Smooth muscle cell of the brain vasculature (primary cell): ENCODE measurements around the gene BTBD18.

Experiments used
- DNase-seq: peaks from one replicate; pipeline ENCODE4 v3.0.0-alpha.2; 2012; ENCODE audit warnings: low read depth, low spot score

BTBD18 gene

DNA sequence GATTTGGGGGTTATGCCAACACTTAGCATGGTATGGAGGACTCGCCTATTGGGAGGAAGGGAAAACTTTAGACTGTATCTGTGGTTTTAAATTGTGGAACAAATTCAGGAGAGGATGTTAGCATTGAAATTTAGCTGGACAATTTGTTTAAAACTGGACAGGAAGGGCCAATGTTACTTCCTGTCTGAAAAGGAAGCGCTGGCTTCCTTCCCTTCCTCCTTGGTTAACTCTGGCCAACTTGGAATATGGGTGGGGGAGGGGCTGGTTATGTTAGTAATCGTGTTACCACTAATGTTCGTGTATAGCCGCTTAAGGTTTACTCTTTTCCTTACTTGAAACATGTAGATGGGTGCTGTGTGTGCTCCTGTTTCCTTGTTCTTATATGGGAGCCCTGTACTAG lies 23.9 kb upstream of the BTBD18 start:
- DNase-seq: no peak

DNA sequence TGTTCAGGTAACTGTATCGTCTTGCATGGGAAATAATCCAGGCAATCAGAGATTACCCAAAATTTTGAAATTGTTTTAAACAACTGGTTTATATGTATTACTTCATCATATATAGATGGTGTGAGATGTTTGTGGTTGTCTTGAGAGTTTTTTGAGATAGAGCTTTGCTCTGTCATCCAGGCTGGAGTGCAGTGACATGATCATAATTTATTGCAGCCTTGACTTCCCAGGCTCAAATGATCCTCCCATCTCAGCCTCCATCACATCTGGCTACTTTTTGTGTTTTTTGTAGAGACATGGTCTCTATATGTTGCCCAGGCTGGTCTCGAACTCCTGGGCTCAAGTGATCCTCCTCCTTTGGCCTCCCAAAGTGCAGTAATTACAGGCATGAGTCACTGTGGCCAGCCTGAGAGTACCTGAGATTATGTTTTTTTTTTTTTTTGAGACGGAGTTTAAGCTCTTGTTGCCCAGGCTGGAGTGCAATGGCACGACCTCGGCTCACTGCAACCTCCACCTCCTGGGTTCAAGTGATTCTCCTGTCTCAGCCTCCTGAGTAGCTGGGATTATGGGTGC lies 21.5 kb upstream of the BTBD18 start:
- DNase-seq: no peak

DNA sequence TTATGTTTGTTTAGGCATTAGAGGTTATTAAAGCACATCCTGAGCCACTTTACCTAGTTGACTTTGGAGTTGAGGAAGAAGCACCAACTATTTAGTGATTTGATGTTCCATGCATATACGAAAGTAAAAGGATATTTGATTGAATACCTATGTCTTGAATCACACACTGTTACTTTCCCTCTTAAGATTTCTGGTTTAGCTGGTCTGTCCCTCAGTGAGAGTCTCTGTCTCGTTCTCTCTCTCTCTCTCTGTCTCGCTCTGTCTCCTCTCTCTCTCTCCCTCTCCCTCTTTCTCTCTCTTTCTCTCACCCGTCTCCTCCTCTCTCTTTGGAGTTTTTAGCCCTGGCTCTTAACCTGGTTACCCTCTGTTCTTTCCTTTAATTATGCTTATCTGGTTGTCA lies 20.9 kb upstream of the BTBD18 start:
- DNase-seq: no peak

DNA sequence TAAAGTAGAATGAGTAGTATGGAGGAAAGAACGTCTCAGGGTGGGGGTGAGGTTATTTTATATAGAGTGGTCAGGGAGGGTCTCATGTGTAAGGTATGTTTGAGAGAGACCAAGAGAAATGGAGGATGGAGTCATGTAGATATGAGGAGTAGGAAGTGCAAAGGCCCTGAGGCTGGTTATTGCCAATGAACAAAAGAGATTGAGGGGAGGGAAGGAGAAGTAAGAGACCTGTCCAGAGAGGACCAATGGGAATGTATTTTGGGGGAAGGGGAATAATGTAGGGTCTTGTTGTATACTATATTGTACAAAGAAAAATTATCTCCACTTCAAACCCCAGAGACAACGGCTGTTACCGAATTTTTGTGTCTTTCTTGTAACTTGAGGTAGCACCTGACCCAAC lies 19.7 kb upstream of the BTBD18 start:
- no peak for DNase-seq

DNA sequence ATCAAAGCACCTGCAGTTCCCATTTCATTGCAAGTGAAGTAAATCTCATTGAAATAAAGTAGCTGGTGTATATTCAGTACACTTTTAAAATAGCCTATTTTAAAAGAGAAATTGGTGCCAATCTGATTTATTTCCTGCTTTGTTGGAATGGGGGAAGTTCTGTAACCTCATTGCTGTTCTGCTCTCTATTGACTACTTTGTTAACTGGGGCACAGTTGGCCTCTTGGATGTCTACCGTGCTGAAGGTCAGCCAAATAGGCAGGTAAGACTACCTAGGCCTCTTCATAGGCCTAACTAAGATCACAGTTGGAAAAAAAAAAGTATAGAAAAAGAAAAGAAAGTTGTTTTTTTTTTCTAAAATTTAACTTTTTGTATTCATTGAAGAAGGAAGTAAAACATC lies 19.2 kb upstream of the BTBD18 start:
- DNase-seq: no peak

DNA sequence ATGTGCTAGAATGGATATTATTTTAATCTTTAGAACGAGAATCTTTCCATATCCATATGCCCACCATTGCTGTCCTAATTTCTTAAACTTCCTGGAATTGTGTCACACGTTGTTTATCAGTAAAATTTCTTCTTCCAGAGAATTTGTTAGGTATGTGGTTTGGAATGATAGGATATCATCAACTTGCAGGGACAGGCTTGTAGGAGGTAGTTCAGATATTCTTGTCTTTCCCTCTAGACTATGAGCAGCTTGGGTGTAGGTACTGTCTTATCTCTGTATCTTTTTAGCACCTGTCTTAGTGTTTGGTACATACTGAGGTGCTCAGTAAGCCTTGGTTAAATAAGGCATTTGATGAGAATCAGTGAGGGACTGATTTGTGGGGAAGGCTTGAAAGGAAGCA lies 13.4 kb upstream of the BTBD18 start:
- DNase-seq: no peak

DNA sequence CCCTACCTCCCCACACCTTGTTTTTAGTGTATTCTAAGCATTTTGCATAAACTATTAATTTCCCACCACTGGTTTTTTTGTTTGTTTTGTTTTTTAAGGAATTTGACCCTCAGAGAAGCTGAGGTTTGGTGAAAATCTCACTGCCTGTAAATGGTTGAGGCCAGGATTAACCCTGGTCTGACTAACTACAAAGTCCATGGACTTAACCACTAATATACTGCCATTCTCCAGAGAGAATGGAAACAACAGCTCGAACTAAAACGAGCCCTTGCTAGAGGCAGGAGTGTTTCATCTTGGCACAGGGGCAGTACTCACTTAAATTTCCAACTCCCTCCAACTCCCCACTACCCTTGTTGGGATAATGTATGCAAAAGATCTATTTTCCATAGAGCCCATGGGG lies 12.9 kb upstream of the BTBD18 start:
- DNase-seq: no peak

DNA sequence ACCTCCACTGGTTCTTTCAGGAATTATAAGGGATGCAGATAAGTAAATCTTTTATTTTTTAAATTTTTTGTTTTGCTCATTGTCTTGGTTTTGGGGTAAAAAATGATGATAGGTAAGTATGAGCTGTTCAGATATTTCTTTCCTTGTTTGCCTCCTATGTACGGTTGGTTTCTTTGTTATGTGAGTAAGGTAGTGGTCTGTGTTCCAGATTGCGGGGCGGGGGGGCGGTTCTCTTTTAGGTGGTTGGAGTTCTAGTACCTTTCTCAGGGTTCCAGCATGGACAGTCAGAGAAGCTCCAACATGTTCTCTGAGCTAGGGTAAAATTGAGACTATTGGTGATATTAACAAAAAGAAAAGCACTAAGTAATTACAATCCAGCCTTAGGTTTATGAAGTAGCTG lies 12.4 kb upstream of the BTBD18 start:
- no peak for DNase-seq

DNA sequence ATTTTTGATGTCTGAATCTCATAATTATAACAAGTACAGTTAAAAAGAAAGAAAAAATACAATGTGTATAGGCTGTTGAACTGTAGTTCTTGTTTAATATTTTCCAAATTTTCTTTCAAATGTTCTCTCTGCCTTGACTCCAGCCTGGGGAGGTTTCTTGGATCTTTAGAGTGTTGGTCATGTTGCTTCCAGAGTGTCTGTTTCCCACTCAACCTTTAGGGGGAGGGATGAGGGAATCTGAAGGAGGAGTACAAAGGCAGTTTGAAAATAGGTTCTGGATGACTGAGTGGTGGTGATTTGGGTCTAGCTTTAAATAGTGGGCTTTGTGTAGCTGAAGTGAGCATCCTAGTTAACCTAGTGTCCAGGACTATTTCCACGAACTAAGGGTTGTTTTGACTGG lies 11.9 kb upstream of the BTBD18 start:
- no peak for DNase-seq

DNA sequence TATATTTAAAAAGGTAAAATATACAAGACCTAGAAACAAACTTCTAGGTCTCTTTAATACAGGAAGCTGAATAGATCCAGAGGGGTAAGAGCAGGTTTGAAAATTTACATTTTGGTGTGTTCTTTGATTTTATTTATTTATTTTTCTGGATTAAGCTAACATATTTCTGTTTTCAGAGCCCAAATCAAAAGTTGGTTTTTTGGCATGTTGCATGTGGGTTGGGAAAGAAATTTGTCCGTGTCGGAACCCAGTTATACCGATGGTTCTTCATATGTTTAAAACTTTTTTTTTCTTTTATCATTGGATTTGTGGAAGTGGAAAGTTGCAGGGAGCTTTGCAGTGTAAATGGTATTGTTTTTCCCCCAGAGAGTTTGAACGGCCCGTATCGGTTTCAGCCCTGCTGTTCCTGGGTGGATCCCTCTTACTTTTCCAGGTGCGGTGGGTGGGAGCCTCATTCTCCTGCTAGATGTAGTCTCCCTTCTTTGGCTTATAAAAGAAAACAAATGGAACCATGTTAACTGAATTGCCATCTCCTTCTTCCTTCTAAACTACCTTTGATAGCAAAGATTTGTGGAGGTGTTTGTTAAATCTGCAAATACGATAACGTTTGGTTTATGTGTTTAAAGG lies 10.7 kb upstream of the BTBD18 start:
- no peak for DNase-seq

DNA sequence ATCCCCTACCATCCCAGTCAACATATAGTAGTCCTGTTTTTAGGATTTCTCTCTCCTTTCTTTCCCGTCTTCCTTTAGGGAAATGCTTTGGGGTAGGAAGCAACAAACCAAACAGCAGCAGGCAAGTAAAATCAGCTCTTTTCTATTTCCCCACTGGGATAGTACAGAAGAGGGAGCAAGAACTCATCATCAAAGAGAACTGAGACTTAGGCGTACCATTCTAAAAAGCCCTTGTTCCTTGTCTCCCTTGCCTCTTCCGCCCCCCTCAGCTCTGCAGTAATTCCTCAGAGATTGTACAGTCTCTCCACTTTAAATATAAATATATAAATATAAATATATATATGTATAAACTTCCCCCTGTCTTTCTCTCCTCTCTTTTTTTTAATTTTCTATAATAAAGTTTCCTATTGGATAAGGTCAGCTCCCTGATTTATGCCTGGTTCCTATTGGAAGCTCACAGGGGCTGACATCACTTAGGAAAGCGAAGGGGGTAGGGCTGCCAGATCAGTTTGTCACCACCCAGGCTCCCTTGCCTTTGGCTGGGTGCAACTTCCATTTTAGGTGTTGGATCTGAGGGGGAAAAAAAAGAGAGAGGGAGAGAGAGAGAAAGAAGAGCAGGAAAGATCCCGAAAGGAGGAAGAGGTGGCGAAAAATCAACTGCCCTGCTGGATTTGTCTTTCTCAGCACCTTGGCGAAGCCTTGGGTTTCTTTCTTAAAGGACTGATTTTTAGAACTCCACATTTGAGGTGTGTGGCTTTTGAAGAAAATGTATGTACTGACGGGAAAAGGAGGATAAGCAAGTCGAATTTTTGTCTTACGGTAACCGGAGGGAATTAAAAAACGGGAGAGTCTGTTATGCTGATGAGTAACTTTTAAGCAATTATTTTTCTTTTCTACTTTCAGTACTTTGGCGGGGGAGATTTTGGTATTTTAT lies 9.9 kb upstream of the BTBD18 start, which contains the start of gene CTNND1:
CTNND1 (plus strand) TSS at position 502 of the 934 bp plus-strand sequence. CDS start 29,677 bp downstream, outside the sequence.
- DNase-seq: peak; percentile 93

DNA sequence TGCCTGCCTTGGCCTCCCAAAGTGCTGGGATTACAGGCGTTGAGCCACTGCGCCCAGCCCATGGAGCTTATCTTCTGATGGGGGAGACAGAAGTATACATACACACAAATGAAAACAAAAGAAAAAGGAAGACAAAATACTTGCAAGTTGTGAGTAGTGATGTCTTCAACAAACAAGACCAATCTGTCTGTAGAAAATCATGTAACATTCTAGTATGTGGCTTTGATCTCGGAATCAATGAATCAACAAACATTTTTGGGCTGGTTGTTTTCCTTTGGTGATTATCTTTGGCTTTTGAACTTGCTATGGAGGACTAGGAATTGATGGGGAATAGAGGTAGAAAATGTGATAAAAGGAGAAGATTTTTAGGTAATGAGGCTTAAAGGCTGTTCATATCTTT lies 6.6 kb upstream of the BTBD18 start:
- DNase-seq: no peak

DNA sequence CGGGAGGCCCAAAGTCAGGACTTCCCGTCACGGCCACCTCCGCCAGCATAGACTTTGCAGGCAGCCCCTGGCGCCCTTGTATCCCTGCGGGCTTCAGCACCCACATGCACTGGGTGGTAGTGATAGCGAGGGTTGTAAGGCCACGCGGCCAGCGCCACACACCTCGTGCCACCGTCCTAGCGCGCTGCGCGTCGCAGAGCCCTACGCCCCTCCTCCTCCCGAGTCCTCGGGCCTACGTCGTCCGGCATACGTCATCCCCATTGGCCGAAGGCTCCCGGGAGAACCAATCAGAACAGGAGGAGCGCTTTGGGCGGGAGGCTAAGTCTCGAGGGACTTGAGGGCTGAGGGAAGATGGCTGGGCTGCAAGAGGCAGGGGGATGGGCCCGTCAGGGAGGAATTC lies 1.3 kb upstream of the BTBD18 start:
- no peak for DNase-seq

DNA sequence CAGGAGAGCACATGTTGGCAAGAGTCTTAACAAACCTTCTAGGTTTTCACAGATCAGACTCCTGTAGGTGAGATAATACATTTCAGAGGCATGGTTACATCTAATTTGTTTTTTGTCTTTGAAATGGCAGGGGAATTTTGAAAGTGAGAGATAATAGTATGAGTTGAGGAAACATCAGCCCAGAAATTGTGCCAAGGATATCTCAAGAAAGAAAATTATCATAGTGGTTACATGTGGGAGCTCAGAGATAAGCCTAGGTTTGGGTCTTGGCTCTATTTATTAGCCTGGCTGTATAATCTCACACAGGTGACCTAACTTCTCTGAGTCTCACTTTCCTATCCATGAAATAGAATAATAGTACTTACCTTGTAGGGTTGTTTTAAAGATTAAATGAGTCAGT lies 443 bp downstream of the BTBD18 start:
- no peak for DNase-seq

DNA sequence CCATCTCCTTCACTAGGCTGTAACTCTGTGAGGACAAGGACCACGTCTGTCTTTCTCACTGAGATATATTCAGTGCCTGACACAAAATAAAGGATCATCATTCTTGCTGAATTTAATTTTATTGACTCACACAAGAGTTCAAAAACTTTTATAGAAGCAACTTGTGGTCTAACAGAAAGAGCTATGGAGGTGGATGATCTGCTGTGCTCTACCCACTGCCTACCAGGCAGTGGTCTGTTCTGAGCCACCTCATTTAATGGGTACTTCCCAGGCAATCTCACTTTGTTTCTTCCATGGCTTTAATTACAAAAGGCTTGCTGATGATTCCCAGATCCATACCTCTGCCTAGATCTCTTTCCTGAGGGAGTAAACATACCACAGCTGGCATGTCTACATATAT lies 4.7 kb downstream of the BTBD18 start:
- DNase-seq: no peak

DNA sequence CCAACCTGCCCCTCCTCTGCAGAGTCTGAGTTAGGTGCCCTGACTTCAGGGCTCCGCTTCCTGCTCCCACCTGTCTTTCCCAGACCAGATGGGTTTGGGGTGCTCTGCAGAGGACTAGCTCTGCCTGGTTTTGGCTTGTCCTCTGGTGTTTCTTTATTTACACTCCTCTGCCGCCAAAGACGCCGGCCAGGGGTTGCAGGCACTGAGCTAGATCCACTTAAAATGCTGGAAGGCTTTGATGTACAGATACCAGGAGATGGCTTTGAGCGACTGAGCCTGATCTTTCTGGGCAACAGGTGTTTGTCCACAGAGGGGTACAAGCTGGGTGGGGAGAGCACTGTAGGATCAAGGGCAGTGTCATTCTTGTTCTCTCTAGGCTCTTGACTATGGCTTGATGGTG lies 6.4 kb downstream of the BTBD18 start:
- DNase-seq: no peak

DNA sequence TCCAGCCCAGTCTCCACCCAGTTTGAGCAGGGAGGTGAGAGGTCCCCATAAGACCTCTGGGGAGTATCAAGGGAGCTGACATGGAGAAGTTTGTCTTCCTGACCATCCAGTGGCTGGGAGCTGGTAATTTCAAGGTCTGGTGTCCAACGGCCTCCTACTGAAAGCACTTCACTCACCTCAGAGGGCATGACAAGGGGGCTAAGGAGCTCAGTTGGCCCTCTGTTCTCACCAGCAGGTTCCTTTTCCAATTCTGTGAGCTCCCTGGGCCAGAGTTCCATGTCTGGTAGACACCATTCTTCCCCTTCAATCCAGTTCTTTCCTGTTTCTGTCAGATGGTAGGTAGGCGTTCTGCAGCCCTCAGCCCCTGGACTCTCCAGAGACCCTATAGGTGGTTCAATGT lies 7.3 kb downstream of the BTBD18 start:
- DNase-seq: no peak

DNA sequence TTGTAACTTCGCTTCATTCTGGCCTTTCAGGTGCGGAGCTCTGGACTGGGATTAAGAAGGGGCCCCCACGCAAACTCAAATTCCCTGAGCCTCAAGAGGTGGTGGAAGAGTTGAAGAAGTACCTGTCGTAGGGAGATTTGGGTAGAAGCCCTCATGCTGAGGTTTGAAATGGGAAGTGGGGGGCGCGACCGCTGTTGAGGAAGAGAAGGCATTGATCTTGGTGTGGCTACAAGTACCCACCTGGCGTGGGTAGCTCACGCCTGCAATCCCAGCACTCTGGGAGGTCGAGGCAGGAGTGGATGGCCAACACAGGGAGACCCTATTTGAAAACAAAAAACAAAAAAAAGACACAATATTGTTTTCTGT lies 9.5 kb downstream of the BTBD18 start:
- DNase-seq: no peak

DNA sequence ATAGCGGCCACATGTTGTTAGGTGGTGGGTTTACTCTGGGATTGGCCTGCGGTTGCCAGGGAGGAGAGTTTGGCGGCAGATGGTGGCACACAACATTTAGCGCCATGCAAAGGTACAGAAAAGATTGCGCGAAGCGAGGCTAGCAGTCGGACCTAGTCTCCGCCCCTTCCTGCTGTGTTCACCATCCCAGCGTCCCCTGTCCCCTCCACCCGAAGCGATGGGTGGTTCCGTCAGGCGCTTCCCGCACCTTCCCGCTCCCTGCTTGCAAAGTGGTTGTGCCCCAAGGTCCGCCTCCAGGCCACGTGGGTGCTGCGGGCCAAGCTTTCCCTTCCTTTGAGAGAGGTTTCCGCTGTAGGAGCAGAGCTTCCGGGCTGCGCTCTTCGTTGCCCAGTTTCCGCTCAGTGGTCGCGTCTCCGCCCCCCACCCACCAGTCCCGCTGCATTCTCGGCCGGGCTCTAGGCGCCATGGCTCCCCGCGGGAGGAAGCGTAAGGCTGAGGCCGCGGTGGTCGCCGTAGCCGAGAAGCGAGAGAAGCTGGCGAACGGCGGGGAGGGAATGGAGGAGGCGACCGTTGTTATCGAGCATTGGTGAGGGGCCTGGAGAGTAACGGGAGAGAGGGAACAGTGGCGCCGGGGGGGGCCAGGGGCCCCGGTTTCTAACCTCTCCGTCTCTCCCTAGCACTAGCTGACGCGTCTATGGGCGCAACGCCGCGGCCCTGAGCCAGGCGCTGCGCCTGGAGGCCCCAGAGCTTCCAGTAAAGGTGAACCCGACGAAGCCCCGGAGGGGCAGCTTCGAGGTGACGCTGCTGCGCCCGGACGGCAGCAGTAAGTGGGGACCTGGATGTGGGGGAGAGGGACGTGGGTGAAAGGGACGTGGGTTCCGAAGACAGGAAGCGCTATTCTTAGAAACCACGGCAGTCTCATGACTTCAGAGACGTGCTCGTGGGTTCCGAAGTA lies 10.2 kb downstream of the BTBD18 start, which contains the start of gene SELENOH:
SELENOH (plus strand) TSS at position 360 of the 955 bp plus-strand sequence; CDS start at position 465, 105 bp downstream.
- peak; percentile 90 for DNase-seq

DNA sequence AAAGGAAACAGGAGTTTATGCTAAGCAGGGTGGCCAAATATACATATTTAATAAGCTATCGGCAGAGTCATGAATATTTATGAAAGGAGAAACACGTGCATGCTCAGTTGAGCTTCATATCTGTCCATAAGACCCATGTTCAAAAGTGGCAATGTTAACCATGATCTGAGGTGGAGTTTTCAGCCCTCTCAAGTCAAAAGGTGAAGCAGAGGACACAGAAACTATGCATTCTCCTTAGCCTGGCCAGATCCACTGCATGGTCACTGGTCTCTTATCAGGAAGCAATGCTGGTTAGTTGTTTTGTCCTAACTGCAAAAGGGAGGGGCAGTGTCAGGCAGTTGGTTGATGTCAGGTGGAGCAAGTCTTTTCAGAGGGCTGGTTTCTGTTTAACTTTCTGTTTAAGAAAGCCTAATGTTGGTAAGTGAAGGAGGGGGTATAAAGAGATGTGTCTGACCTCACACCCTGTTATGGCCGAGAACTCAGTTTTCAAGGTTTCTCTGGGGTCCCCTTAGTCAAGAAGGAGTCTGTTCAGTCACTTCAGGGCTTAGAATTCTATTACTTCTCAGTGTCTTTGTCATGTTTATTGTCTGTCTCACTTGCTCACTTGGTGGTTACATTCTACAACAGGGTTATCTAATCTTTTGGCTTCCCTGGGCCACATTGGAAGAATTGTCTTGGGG lies 15.9 kb downstream of the BTBD18 start:
- DNase-seq: no peak

DNA sequence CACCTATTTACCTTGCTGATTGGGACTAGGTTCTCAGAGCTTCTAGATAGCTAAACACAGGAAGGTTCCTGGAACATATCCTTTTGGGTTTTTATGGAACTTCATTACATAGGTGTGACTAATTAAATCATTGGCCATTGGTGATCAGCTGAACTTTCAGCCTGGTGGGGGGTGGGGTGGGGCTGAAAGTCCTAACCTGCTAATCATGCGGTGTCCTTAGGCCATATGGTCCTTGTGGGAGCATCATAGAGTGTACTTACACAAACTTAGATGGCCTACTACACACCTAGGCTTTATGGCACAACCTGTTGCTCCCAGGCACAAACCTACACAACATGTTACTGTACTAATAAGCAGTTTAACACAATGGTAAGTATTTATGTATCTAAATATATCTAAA lies 19.0 kb downstream of the BTBD18 start:
- DNase-seq: no peak
